ENCODE data around the gene MATN3.

- TF ChIP-seq CTCF (conservative IDR thresholded peaks at IDR 0.05; ENCODE audit: low read depth, low read length) (no peak), EZH2phosphoT487 (IDR thresholded peaks at IDR 0.05; ENCODE audit: borderline replicate concordance, low read length) (no peak)
Observed at GRCh38 chr2:20012032-20012281, 511 bp downstream of the MATN3 start.

Measured in PC-3 (cell line).